Measurements from ENCODE around the gene CNTNAP2.

The CNTNAP2 gene

DNA sequence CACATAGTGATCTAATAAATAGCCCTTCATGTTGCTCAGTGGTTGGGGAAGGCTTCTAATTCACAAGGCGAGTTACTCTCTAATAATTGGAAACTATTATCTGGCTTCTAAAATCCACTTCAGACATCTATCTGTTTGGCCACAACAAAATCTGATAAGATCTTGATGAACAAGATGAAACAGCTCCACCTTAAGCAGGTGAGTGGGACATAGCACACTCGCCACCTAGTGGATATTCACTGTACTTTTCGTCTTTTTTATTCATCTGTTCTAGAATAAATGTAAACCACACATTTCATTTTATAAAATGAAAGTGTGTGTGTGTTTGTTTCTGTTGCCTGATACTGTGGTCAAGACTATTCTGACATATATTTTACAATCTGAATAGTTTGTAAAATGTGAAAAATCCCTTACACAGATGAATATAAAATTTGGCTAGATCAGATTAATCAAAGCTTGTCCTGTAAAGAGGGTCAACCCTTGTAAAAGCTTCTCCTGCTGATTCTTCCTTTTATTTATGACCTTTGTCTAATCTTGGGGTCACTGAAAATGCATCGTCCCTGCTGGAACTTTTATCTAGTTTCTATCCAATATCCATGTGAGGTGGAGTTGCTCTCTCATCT is 26.5 kb upstream of the CNTNAP2 start:
- Histone ChIP-seq H3K9me3 (no peaks in the 10 kb centered on the region), H3K27me3 (no peaks in the 10 kb centered on the region), H3K4me1 (no peaks in the 10 kb centered on the region), H3K36me3 (no peaks in the 10 kb centered on the region), H3K4me3 (ENCODE audit: low read depth, low read length) (no peak overlapping the region)
- DNase-seq: no peak
- TF ChIP-seq, protein P1, sequence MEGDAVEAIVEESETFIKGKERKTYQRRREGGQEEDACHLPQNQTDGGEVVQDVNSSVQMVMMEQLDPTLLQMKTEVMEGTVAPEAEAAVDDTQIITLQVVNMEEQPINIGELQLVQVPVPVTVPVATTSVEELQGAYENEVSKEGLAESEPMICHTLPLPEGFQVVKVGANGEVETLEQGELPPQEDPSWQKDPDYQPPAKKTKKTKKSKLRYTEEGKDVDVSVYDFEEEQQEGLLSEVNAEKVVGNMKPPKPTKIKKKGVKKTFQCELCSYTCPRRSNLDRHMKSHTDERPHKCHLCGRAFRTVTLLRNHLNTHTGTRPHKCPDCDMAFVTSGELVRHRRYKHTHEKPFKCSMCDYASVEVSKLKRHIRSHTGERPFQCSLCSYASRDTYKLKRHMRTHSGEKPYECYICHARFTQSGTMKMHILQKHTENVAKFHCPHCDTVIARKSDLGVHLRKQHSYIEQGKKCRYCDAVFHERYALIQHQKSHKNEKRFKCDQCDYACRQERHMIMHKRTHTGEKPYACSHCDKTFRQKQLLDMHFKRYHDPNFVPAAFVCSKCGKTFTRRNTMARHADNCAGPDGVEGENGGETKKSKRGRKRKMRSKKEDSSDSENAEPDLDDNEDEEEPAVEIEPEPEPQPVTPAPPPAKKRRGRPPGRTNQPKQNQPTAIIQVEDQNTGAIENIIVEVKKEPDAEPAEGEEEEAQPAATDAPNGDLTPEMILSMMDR (IDR thresholded peaks at IDR 0.05; ENCODE audit: low read depth, low read length): peak; percentile 64

DNA sequence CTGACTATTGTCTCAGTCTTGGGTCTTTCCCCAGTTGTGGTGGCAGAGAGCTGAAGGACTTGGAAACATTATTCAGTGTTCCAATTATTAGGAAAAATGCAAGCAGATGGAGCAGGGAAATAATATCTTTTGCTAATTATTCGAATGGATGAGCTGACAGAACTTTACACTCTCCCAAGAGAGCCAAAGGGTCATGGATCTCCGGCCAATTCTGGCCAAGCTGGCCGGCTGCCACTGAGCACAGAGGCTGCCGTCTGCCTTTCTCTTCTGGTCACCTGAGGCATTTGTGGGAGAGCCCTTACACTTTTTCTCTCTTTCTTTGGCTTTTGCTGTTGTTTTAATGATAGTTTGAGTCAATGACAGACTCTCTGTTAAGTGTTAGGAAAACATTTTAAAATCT is 22.2 kb upstream of the CNTNAP2 start:
- no peaks in the 10 kb centered on the region for H3K4me1 ChIP-seq
- H3K27me3 ChIP-seq: no peaks in the 10 kb centered on the region
- no peak for DNase-seq
- no peaks in the 10 kb centered on the region for H3K36me3 ChIP-seq
- H3K4me3 ChIP-seq (ENCODE audit: low read depth, low read length): no peak overlapping the region
- TF ChIP-seq, protein P1 (IDR thresholded peaks at IDR 0.05; ENCODE audit: low read depth, low read length): no peak
- H3K9me3 ChIP-seq: no peaks in the 10 kb centered on the region

DNA sequence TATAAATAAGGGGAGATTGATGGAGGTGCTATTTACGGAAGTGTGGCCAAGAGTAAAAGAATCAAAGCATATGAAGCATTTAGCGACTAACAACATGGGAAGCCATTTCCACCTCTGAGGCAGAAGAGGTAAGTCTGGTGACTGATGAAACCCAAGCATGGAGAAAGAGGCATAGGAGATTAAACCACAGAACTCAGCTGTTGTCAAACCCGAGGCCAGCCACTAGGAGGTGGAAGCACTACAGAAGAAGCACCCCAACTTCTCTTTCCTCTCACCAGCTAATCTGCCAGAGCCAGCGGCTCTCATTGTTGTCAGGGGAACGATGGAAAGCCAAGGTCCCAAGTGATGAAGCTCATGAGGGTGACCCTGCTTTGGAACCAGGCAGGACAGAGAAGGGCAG is 19.6 kb upstream of the CNTNAP2 start:
- no peak overlapping the region for H3K4me3 ChIP-seq (ENCODE audit: low read depth, low read length)
- no peaks in the 10 kb centered on the region for H3K36me3 ChIP-seq
- H3K4me1 ChIP-seq: no peaks in the 10 kb centered on the region
- no peak for DNase-seq
- H3K9me3 ChIP-seq: no peaks in the 10 kb centered on the region
- TF ChIP-seq, protein P1 (IDR thresholded peaks at IDR 0.05; ENCODE audit: low read depth, low read length): no peak
- no peaks in the 10 kb centered on the region for H3K27me3 ChIP-seq

DNA sequence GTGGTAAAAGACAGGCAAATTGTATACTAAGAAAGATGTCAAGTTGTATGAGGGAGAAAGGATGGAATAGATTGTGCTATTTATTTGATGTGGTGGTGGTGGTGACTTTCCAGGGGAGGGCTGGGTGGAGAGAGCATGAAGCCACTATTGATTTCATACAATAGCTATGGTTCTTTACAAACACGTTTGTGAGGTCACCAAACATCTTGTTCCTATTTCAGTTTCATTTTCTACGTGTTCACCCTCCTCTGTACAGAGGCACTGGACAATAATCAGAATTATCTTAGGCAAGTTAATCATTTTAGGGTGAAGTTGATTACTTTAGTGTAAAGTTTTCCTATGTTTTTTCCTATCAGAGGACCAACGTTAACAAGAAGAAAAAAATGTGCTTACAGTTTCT is 10.3 kb upstream of the CNTNAP2 start:
- no peak overlapping the region for H3K4me3 ChIP-seq (ENCODE audit: low read depth, low read length)
- TF ChIP-seq, protein P1 (IDR thresholded peaks at IDR 0.05; ENCODE audit: low read depth, low read length): no peak
- DNase-seq: no peak
- H3K4me1 ChIP-seq: no peaks in the 10 kb centered on the region
- H3K36me3 ChIP-seq: no peaks in the 10 kb centered on the region
- no peaks in the 10 kb centered on the region for H3K9me3 ChIP-seq
- no peaks in the 10 kb centered on the region for H3K27me3 ChIP-seq

DNA sequence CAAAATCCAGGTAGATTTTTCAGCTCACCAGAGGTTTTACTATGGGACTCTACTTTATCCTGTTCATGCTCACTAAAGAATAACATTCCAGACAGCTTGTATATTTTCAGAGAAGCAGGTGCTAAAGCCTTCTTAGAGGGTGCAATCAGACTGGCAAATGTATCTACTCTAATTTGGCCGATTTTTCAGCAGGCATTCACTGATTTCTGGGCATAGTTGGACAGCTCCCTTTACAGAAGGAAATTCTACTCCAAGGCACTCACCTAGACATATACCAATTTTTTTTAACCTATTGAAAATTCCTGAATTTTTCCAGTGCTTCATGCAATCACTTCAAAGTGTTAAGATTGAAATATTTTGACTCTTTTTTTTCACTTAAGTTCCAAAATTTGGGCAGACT is 3.8 kb upstream of the CNTNAP2 start:
- no peaks in the 10 kb centered on the region for H3K9me3 ChIP-seq
- H3K36me3 ChIP-seq: no peaks in the 10 kb centered on the region
- no peak overlapping the region for H3K4me3 ChIP-seq (ENCODE audit: low read depth, low read length)
- DNase-seq: no peak
- no peaks in the 10 kb centered on the region for H3K4me1 ChIP-seq
- H3K27me3 ChIP-seq: peaks cover 12% of the 10 kb centered on the region
- TF ChIP-seq, protein P1 (IDR thresholded peaks at IDR 0.05; ENCODE audit: low read depth, low read length): no peak

DNA sequence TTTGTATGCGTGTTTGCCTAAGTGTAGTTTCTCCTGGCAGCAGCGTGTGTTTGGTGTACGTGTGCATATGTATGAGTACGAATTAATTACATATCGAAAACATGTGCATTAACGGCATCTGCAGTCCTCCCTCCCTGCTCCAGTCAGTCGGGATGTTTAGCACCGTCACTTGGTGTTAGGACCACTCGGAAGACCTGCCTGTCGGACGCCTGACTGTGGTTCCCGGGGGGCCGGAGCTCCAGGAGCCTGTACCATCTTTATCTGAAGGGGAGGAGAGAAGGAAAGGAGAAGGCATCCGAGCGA is 1.1 kb upstream of the CNTNAP2 start:
- Histone ChIP-seq H3K4me1 (no peaks in the 10 kb centered on the region), H3K4me3 (ENCODE audit: low read depth, low read length) (peak overlapping the region; percentile 59), H3K27me3 (peaks cover 12% of the 10 kb centered on the region), H3K9me3 (no peaks in the 10 kb centered on the region), H3K36me3 (no peaks in the 10 kb centered on the region)
- TF ChIP-seq, protein P1 (IDR thresholded peaks at IDR 0.05; ENCODE audit: low read depth, low read length): no peak
- no peak for DNase-seq
